GM19023 (cell line): ENCODE data around the gene ARL2.
"Not testable (repeated sequence)": the region's sequence is repeated elsewhere in the genome, so short reads cannot be mapped to it uniquely, and the experiment has no call there.

Experiments
- ATAC-seq: cut with Tn5 transposase; IDR thresholded peaks from one replicate; pipeline ENCODE4 v1.9.1; 2021; ENCODE audit warnings: mild to moderate bottlenecking, moderate library complexity; ENCODE audit not compliant: unreplicated experiment

The ARL2 gene

DNA sequence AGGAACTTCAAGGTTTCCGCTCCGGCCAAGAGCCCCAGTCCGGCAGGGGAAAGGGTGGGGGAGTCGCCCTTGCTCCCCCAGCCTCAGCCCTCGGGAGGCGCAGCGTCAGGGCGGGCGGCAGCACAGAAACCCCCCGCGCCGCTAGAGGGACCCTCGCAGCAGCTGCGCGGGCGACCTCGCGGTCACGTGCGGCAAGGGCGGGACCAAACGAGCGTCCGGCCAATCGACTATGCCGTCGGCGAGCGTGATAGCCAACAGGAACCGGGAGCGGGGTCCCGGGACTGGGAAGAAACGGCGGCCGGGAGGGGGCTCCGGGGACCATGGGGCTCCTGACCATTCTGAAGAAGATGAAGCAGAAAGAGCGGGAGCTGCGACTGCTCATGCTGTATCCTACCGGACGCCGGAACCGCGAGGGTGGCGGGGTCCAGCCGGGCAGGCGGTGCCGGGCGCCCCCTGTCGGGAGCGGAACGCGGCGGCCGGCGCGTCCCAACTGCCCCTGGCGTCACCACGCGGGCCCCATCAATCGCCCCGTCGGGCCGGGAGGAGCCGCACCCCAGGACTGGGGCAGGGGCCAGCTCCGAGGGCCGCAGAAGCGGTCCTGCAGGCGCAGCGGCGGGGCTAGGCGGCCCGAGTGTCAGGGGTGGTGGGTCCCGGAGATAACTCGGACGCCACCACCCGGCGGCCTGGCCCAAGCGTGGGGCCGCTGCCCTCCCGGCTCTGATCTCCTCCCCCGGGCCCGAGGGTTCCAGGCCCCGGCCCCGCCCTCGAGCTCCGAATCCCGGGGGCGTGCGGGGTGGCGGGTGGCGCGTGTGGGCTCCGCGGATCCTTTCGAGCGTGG lies at the start of gene ARL2:
ARL2 (plus strand) TSS at position 273 of the 838 bp plus-strand sequence; CDS start at position 321, 48 bp downstream.
- peak; percentile 76 for ATAC-seq

DNA sequence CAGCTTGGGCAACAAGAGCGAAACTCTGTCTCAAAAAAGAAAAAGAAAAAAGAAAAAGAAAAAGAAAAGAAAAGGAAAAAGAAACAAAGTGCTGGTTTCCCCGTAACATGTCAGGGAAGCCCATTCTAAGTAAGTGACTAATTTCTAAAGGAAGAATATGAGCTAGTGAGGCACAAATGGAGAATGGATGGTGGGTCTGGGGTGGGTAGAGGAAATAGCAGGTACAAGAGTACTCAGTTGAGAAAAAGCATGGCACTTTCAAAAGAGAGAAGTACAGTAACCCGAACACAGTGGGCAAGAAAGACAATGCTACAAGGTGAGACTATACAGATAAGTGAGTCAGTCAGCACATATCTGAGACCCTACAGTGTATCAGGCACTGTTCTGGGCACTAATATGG lies 46.6 kb upstream of the ARL2 start:
- no peak for ATAC-seq

GRCh38 chr11:64969209-64969608 lies 44.8 kb upstream of the ARL2 start:
- no peak for ATAC-seq

GRCh38 chr11:64970731-64971151 lies 43.2 kb upstream of the ARL2 start:
- no peak for ATAC-seq

DNA sequence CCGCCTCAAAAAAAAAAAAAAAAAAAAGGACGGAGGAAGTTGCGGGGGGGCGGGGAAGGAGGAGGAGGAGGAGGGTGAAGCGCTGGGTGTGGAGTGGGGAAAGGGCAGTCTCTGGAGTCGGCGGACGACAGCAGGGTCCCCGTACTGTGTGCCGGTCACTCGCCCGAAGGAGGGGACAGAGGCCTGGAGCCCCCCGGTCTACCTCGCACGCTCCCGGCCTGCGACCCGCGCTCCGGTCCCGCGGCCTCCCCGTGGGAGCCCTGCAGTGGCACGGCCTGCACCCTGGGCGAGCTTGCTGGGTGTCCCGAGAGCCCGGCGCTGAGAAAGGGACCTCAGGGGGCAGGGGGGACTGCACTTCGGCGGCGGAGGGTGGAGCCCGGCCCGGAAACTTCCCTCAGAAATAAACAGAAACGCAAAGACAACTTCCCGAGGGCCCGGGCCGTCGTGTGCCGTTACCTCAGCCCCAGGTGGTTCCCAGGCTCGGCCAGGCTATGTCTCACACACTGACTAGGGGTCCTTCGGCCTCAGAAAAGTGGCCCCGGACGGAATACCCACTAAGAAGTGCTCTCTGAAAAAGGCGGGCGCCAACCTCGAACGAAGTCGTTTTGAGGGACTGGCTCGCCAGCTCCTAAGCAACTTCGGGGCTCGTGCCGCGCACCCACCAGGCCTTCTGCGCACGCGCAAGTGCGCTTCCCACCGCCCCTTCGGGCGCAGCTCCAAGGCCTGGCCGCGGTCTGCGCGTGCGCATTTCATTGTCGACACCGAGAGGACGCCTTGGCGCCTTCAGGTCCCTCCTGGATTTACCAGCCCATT lies 42.3 kb upstream of the ARL2 start, which contains the start of gene MAJIN:
MAJIN (minus strand) TSS at position 688 of the 813 bp plus-strand sequence. CDS start 12,703 bp downstream, outside the sequence.
- ATAC-seq: no peak

- no peak for ATAC-seq
These were observed 39.8 kb upstream of the ARL2 start for GRCh38 chr11:64974124-64974523.

DNA sequence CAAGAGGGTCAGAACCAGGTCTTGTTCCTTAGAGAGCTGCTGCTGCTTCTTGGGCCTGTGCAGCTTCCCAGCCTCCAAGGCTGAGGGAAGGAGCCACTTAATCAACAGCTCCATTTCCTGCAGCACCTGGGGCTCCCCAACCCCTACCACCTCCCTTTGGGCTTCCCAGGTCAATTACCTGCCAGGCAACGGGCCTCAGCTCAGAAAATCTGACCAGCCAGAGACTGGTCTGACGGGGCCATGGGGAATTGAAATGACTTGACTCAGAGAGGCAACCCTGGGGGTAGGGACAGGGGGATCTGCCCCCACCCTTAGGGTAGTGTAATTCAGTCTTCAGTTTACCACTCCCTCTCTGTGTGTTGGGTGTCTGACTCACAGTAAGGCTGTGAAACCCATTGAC lies 37.3 kb upstream of the ARL2 start:
- ATAC-seq: no peak

- not testable (repeated sequence) for ATAC-seq
These were observed 30.6 kb upstream of the ARL2 start for GRCh38 chr11:64983339-64983738.

DNA sequence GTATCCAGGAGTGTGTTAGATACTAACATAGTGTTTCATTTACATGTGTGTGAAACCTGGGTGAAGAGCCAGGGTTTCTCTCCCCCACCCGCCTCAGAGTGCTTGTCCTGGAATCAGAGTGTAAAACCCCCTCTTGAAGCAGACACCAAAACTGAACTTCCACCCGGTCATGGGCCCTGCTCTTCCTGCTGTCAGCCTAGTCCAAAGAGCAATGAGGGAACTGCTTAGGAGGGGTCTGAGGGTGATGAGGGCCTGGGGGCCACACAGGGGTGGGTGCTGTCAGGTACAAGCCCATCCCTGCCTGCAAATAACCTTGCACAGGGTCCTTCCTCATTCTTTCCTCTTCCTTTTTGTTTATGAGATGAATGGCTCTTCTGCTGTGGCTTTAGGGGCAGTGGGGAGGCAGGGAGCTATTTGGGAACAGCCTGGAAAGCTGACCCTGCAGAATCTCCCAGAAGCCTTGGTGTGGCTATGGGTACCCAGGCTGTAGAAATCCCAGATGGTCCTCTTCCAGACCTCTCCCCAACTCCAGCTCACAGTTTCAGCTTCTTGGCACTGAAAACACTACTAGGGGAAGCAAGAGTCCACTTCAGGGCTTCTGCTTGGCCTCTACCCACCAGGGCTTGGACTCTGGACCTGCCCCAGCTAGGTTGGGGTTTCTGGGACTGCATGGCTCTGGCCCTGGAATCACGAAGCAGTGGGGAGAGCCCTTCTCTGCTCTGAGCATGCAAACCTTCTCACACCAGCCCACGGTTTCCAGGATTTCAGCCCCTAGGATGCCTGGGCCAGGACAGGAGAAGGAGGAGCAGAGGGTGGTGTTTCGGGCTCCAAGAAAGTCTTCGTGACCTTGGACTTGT lies 25.7 kb upstream of the ARL2 start:
- ATAC-seq: no peak

GRCh38 chr11:64989416-64989815 lies 24.5 kb upstream of the ARL2 start:
- no peak for ATAC-seq

DNA sequence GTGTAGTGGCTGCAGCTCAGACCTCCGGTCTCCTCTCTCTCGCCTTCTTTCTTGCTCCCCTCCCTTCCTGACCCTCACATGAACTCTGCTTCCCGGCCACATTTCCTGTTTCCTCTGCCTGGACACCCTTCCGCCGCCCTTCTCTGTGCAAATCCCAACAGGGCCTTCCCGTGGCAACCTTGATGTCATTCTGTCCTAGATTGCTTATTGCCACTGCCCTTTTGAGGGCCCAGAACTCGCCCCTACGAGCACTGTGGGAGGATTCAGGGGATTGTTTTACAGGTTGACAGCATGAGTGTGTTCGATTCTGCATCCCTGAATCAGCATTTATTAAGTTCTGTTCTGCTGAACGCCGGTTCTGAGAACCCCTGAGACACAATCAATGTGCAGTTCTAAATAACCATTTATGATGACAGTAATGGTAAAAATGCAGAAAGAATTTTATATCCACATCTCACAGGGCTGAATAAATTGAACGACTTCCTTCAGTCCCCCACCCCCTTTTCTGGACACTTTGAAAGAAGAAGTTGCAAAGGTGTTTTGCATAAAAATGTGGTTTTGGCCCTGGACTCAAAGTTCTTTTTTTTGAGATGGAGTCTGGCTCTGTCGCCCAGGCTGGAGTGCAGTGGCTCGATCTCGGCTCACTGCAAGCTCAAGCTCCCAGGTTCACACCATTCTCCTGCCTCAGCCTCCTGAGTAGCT lies 23.6 kb upstream of the ARL2 start:
- no peak for ATAC-seq

- no peak for ATAC-seq
These were observed 19.6 kb upstream of the ARL2 start for GRCh38 chr11:64994318-64994717.

GRCh38 chr11:64996327-64996709 lies 17.6 kb upstream of the ARL2 start:
- ATAC-seq: no peak

DNA sequence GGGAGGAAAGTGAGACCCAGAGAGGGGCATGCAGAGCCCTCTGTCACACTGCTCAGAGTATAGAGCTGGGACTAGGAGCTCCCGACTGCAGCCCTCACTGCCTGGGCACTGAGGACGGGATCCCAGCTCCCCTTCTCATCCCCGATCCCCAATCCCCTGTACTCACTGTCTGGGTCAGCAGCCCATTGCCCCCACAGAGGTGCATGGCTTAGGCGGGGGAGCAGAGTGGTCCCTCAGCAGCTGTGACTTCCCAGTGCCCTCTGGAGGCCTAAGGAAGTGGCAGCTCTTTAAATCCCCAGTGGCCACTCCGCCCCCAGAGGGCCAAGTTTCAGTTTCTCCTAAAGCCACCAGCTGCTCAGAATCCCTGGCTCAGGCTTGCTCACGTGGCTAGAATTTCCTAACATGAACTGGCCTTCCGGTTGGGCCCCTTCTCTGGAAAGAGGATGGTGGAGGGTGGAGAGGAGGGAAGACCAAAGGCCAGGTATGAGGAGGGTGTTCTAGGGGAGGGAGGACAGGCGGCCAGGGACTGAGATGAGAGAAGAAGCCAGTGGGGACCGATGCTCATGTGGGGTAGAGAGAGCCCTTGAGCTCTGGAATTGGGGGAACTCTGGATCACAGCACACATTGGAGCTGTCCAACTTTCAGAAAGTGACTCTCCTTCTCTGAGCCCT lies 17.1 kb upstream of the ARL2 start, which contains the start of gene BATF2:
BATF2 (minus strand) TSS at position 262 of the 671 bp plus-strand sequence; CDS start at position 205, 57 bp downstream.
- no peak for ATAC-seq

DNA sequence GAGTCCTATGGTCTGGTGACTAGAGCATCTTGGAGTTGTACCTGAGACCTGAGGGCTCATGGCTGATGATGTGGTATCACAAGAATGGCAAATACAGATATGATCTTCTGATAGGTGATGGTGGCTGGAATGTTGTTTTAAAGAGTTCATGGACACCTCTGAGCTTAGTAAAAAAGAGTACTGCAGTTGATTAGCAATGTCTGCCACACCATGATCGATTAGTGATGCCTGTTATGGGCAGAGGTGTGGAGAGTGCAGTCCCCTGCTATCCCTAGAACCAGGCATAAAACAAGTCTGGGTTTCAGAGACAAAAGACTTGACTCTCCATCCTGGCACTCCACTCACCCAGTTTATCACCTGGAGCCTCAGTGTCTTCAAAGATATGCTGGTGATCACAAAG lies 15.8 kb upstream of the ARL2 start:
- ATAC-seq: no peak

GRCh38 chr11:64998690-64999431 lies 15.1 kb upstream of the ARL2 start:
- no peak for ATAC-seq

DNA sequence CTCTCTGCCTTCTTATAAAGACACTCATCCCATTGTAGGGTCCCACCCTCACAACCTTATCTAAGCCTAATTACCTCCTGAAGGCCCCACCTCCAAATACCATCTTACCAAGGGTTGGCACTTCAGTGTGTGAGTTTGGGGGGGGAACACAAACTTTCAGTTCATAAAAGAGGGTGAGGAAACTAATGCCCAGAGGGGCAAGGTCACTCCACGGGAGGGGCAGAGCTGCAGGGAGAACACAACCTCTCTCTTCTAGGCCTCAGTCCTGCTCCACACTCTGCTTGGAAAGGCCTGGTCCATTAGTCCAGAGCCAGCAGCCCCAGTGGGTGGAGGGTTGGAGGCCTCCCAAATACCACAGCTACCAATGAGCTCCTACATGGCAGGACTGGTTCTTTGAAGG lies 14.5 kb upstream of the ARL2 start:
- ATAC-seq: no peak

- ATAC-seq: no peak
These were observed 11.3 kb upstream of the ARL2 start for GRCh38 chr11:65002706-65003105.

- ATAC-seq: no peak
These were observed 10.7 kb upstream of the ARL2 start for GRCh38 chr11:65003282-65003681.
